GM18517 (cell line): ENCODE data around the gene CCDC34.

ENCODE experiments used
- ATAC-seq: cut with Tn5 transposase; IDR thresholded peaks from one replicate; pipeline ENCODE4 v1.9.1; 2021; ENCODE audit warnings: mild to moderate bottlenecking, moderate library complexity; ENCODE audit not compliant: unreplicated experiment

Gene CCDC34

GRCh38 chr11:27392278-27393114 lies 29.5 kb upstream of the CCDC34 start:
- ATAC-seq, result no peak

GRCh38 chr11:27391331-27392015 lies 28.5 kb upstream of the CCDC34 start:
- ATAC-seq, result no peak

- no peak for ATAC-seq
Observed at GRCh38 chr11:27390318-27391295, 27.6 kb upstream of the CCDC34 start.

- ATAC-seq, result no peak
Observed at GRCh38 chr11:27388869-27389268, 25.9 kb upstream of the CCDC34 start.

GRCh38 chr11:27388001-27388400 lies 25.0 kb upstream of the CCDC34 start:
- no peak for ATAC-seq

- no peak for ATAC-seq
Observed at GRCh38 chr11:27387362-27387761, 24.3 kb upstream of the CCDC34 start.

GRCh38 chr11:27386181-27386845 lies 23.3 kb upstream of the CCDC34 start:
- no peak for ATAC-seq

GRCh38 chr11:27385245-27385644 lies 22.2 kb upstream of the CCDC34 start:
- no peak for ATAC-seq

GRCh38 chr11:27384227-27384626 lies 21.2 kb upstream of the CCDC34 start:
- no peak for ATAC-seq

GRCh38 chr11:27383645-27384044 lies 20.6 kb upstream of the CCDC34 start:
- no peak for ATAC-seq

- peak; percentile 60 for ATAC-seq
Observed at GRCh38 chr11:27381238-27381666, 18.2 kb upstream of the CCDC34 start.

- ATAC-seq, result no peak
Observed at GRCh38 chr11:27380771-27381170, 17.8 kb upstream of the CCDC34 start.

- ATAC-seq, result no peak
Observed at GRCh38 chr11:27379449-27379848, 16.4 kb upstream of the CCDC34 start.

- ATAC-seq, result no peak
Observed at GRCh38 chr11:27375370-27375769, 12.4 kb upstream of the CCDC34 start.

- ATAC-seq, result no peak
Observed at GRCh38 chr11:27373856-27374602, 11.0 kb upstream of the CCDC34 start.

- ATAC-seq, result no peak
Observed at GRCh38 chr11:27373392-27373791, 10.4 kb upstream of the CCDC34 start.

- no peak for ATAC-seq
Observed at GRCh38 chr11:27372164-27372563, 9.1 kb upstream of the CCDC34 start.

GRCh38 chr11:27371489-27371888 lies 8.5 kb upstream of the CCDC34 start:
- no peak for ATAC-seq

- no peak for ATAC-seq
Observed at GRCh38 chr11:27370374-27370773, 7.4 kb upstream of the CCDC34 start.

GRCh38 chr11:27367881-27368280 lies 4.9 kb upstream of the CCDC34 start:
- ATAC-seq, result no peak
